HEK293 (cell line): Measurements from ENCODE around the gene RXFP1.

Experiments used
- CTCF ChIA-PET: fragments of 350-600 bp; formaldehyde crosslinking; extraction: SDS; loops from one replicate; lab custom pipeline; 2021; ENCODE audit warnings: antibody characterized with exemption; lab: Yijun Ruan, JAX
- POLR2A ChIA-PET: fragments of 300-600 bp; formaldehyde crosslinking; extraction: SDS; loops from one replicate; lab custom pipeline; 2020; ENCODE audit warnings: antibody characterized with exemption, inconsistent platforms; lab: Yijun Ruan, JAX
- H3K27ac ChIP-seq: fragments of 200-500 bp; sonication (Bioruptor generic); 2 replicates; pipeline ENCODE4 v1.5.1; 2014; ENCODE audit warnings: low read depth, low read length, control low read depth, inconsistent platforms; ENCODE audit errors: extremely low read depth
- H3K36me3 ChIP-seq, 2 experiments: fragments of 200-500 bp in 1 of 2; sonication (Bioruptor generic) in 1 of 2; 1 replicate in 1 of 2; 2 replicates in 1 of 2; pipeline ENCODE4 v1.5.1; 2014 to 2017; ENCODE audit warnings: inconsistent platforms in 2 of 2, low read length in 2 of 2; ENCODE audit not compliant: control insufficient read depth in 2 of 2, insufficient read depth in 1 of 2
- H3K4me1 ChIP-seq: fragments of 200-500 bp; sonication (Bioruptor generic); 2 replicates; pipeline ENCODE4 v1.5.1; 2014; ENCODE audit warnings: mild to moderate bottlenecking, low read length, inconsistent platforms; ENCODE audit not compliant: control insufficient read depth, insufficient read depth
- H3K4me3 ChIP-seq: 2 replicates; pipeline ENCODE4 v1.5.1; 2011; ENCODE audit warnings: low read depth, mild to moderate bottlenecking, control low read depth, low read length, moderate library complexity
- H3K9me3 ChIP-seq: fragments of 200-500 bp; sonication (Bioruptor generic); 2 replicates; pipeline ENCODE4 v1.5.1; 2014; ENCODE audit warnings: low read depth, low read length, inconsistent platforms; ENCODE audit not compliant: control insufficient read depth, insufficient read depth
- EGR2 ChIP-seq: fragments of 450-650 bp; formaldehyde crosslinking; IDR thresholded peaks from 2 replicates; pipeline ENCODE4 v1.5.1; 2016; ENCODE audit warnings: low read depth, missing biosample characterization, missing genetic modification characterization
- GFI1B ChIP-seq: fragments of 450-650 bp; formaldehyde crosslinking; IDR thresholded peaks from 2 replicates; pipeline ENCODE4 v1.5.1; 2016; ENCODE audit warnings: missing biosample characterization, missing genetic modification characterization
- IKZF3 ChIP-seq: fragments of 450-650 bp; IDR thresholded peaks from 2 replicates; pipeline ENCODE4 v1.5.0; 2018; ENCODE audit warnings: missing biosample characterization, mild to moderate bottlenecking, missing genetic modification characterization, moderate library complexity
- KLF8 ChIP-seq: fragments of 450-650 bp; formaldehyde crosslinking; IDR thresholded peaks from 2 replicates; pipeline ENCODE4 v1.5.1; 2016; ENCODE audit warnings: missing biosample characterization, missing genetic modification characterization
- TCF7L2 ChIP-seq: IDR thresholded peaks from 2 replicates; pipeline ENCODE4 v1.6.1; 2011; ENCODE audit warnings: low read depth, mild to moderate bottlenecking, inconsistent platforms, low read length, moderate library complexity, borderline replicate concordance
- ZBTB20 ChIP-seq: fragments of 450-650 bp; formaldehyde crosslinking; IDR thresholded peaks from 2 replicates; pipeline ENCODE4 v1.5.1; 2016; ENCODE audit warnings: missing biosample characterization, missing genetic modification characterization
- ZFP3 ChIP-seq: fragments of 450-650 bp; formaldehyde crosslinking; IDR thresholded peaks from 2 replicates; pipeline ENCODE4 v1.5.1; 2016; ENCODE audit warnings: low read depth, missing biosample characterization, missing genetic modification characterization
- ZFP37 ChIP-seq: fragments of 450-650 bp; formaldehyde crosslinking; IDR thresholded peaks from 2 replicates; pipeline ENCODE4 v1.5.1; 2016; ENCODE audit warnings: missing biosample characterization, missing genetic modification characterization
- ZNF121 ChIP-seq: fragments of 450-650 bp; formaldehyde crosslinking; IDR thresholded peaks from 2 replicates; pipeline ENCODE4 v1.5.1; 2016; ENCODE audit warnings: missing biosample characterization, missing genetic modification characterization
- ZNF23 ChIP-seq: fragments of 450-650 bp; formaldehyde crosslinking; IDR thresholded peaks from 2 replicates; pipeline ENCODE4 v1.5.1; 2016; ENCODE audit warnings: missing biosample characterization, missing genetic modification characterization, borderline replicate concordance
- ZNF274 ChIP-seq, 2 experiments: fragments of 200-500 bp in 1 of 2; fragments of 450-650 bp in 1 of 2; sonication (Bioruptor generic) in 1 of 2; formaldehyde crosslinking in 1 of 2; IDR thresholded peaks; 2 replicates each; pipeline versions ENCODE4 v1.5.1 to v1.6.1; 2014 to 2016; ENCODE audit warnings: borderline replicate concordance in 1 of 2, inconsistent platforms in 1 of 2, low read length in 1 of 2, missing biosample characterization in 1 of 2, missing genetic modification characterization in 1 of 2
- ZNF324 ChIP-seq: fragments of 450-650 bp; formaldehyde crosslinking; IDR thresholded peaks from 2 replicates; pipeline ENCODE4 v1.5.1; 2016; ENCODE audit warnings: missing biosample characterization, missing genetic modification characterization
- ZNF350 ChIP-seq: fragments of 450-650 bp; formaldehyde crosslinking; IDR thresholded peaks from 2 replicates; pipeline ENCODE4 v1.5.0; 2017; ENCODE audit warnings: missing biosample characterization, mild to moderate bottlenecking, missing genetic modification characterization
- ZNF404 ChIP-seq: fragments of 450-650 bp; formaldehyde crosslinking; IDR thresholded peaks from 2 replicates; pipeline ENCODE4 v1.5.1; 2017; ENCODE audit warnings: missing biosample characterization, missing genetic modification characterization
- ZNF426 ChIP-seq: fragments of 450-650 bp; formaldehyde crosslinking; IDR thresholded peaks from 2 replicates; pipeline ENCODE4 v1.5.1; 2017; ENCODE audit warnings: missing biosample characterization, missing genetic modification characterization, mild to moderate bottlenecking, inconsistent platforms, moderate library complexity
- ZNF560 ChIP-seq: fragments of 450-650 bp; formaldehyde crosslinking; IDR thresholded peaks from 2 replicates; pipeline ENCODE4 v1.5.1; 2017; ENCODE audit warnings: missing biosample characterization, missing genetic modification characterization, borderline replicate concordance
- ZNF596 ChIP-seq: fragments of 450-650 bp; IDR thresholded peaks from 2 replicates; pipeline ENCODE4 v1.5.0; 2018; ENCODE audit warnings: missing biosample characterization, mild to moderate bottlenecking, missing genetic modification characterization, moderate library complexity
- ZNF76 ChIP-seq: fragments of 450-650 bp; formaldehyde crosslinking; IDR thresholded peaks from 2 replicates; pipeline ENCODE4; 2016; ENCODE audit warnings: low read depth, missing biosample characterization, missing genetic modification characterization, borderline replicate concordance
- ZNF830 ChIP-seq: fragments of 450-650 bp; IDR thresholded peaks from 2 replicates; pipeline ENCODE4 v1.5.0; 2018; ENCODE audit warnings: missing biosample characterization, missing genetic modification characterization, low read depth, mild to moderate bottlenecking, moderate library complexity
- TF ChIP-seq, protein P1 (sequence below): fragments of 450-650 bp; IDR thresholded peaks from 2 replicates; pipeline ENCODE4 v1.5.1; 2018; ENCODE audit warnings: missing biosample characterization, missing genetic modification characterization
- TF ChIP-seq, protein P2 (sequence below): fragments of 450-650 bp; formaldehyde crosslinking; IDR thresholded peaks from 2 replicates; pipeline ENCODE4 v1.5.1; 2016; ENCODE audit warnings: missing biosample characterization, missing genetic modification characterization

Gene RXFP1

DNA sequence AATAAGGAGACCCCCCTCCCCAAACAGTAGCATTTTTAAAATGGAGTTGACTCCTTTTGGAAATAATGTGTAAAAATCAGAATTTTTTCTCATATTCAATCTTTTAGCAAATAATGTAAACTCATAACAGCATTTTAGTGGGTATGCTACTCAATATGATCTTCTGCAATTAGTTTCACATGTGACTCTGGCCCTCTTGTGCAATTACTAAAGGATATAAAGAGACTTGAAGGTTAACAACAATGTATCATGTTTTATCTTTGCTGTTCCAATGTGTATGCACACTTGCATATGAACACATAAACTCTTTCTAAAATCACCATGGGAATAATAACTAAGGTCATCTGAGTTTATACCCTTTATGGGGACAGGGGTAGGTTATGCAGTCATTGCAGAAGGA is 39.9 kb upstream of the RXFP1 start:
- CTCF ChIA-PET = no interaction called here
- no peak for TF ChIP-seq ZNF324
- TF ChIP-seq ZNF830 (tag by site-specific recombination) = no peak
- TF ChIP-seq ZNF23 (tag by site-specific recombination) = no peak
- no peak for TF ChIP-seq KLF8 (tag by site-specific recombination)
- no peak for TF ChIP-seq ZNF404 (tag by site-specific recombination)
- no peak for TF ChIP-seq ZFP3 (tag by site-specific recombination)
- TF ChIP-seq ZBTB20 (tag by site-specific recombination) = no peak
- TF ChIP-seq, protein P1, sequence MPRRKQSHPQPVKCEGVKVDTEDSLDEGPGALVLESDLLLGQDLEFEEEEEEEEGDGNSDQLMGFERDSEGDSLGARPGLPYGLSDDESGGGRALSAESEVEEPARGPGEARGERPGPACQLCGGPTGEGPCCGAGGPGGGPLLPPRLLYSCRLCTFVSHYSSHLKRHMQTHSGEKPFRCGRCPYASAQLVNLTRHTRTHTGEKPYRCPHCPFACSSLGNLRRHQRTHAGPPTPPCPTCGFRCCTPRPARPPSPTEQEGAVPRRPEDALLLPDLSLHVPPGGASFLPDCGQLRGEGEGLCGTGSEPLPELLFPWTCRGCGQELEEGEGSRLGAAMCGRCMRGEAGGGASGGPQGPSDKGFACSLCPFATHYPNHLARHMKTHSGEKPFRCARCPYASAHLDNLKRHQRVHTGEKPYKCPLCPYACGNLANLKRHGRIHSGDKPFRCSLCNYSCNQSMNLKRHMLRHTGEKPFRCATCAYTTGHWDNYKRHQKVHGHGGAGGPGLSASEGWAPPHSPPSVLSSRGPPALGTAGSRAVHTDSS (tag by site-specific recombination) = no peak
- TF ChIP-seq ZNF76 = no peak
- no peak for TF ChIP-seq EGR2 (tag by site-specific recombination)
- POLR2A ChIA-PET = no interaction called here
- H3K4me1 ChIP-seq = no peaks in the 10 kb centered on the region
- no peak overlapping the region for H3K27ac ChIP-seq
- H3K4me3 ChIP-seq = no peak overlapping the region
- no peaks in the 10 kb centered on the region for H3K36me3 ChIP-seq
- H3K9me3 ChIP-seq = no peaks in the 10 kb centered on the region

DNA sequence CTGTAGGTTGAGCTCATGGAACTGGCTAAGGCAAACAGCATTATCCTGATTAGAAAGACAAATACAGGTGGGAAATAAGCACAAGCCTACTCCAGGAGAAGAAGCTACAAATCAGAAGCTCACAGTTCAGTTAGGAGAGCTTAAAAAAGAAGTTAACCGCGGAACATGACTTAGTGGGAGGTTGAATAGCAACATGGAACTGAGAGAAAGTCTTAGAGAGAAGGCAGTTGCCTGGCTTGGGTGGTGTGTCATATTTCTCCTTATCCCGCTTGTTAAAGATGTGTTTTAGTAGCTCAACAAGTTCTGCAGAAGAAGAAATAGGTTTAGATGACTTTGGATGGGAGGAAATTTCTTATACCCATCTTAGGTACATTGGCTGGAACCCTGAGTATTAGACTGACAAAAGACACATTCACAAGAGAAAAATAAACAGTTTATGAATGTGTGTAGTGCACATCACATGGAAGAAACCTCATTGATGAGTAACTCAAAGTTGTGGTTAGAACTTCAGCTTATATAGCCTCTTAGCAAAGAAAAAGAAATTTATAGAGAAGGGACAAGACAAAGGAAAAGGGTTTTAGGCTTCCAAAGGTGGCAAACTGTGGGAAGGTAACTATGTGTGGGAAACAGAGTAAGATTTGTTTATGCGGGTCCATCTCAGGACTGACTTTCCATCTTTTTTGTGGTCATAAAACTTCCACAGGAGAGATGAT is 37.4 kb upstream of the RXFP1 start:
- Histone ChIP-seq H3K4me1 (no peaks in the 10 kb centered on the region), H3K36me3 (no peaks in the 10 kb centered on the region), H3K4me3 (no peak overlapping the region), H3K9me3 (no peaks in the 10 kb centered on the region), H3K27ac (no peak overlapping the region)
- POLR2A ChIA-PET = no interaction called here
- CTCF ChIA-PET = interaction anchor here (1.1 to 1.8 kb wide), 2 partner anchors 12 to 718 kb away, joined by 3 to 8 read pairs; no protein-coding TSS in a partner anchor
- TF ChIP-seq ZNF121 (tag by site-specific recombination) (no peak), ZNF426 (no peak), ZFP37 (no peak), ZNF596 (tag by site-specific recombination) (no peak), GFI1B (tag by site-specific recombination) (no peak), ZNF274 (IDR thresholded peaks at IDR 0.05; ENCODE audit: low read length) (no peak), ZNF274 (tag by site-specific recombination; IDR thresholded peaks at IDR 0.05; ENCODE audit: borderline replicate concordance) (no peak), TCF7L2 (no peak), ZNF350 (tag by site-specific recombination) (no peak), ZNF560 (no peak), IKZF3 (tag by site-specific recombination) (no peak)
- TF ChIP-seq, protein P2, sequence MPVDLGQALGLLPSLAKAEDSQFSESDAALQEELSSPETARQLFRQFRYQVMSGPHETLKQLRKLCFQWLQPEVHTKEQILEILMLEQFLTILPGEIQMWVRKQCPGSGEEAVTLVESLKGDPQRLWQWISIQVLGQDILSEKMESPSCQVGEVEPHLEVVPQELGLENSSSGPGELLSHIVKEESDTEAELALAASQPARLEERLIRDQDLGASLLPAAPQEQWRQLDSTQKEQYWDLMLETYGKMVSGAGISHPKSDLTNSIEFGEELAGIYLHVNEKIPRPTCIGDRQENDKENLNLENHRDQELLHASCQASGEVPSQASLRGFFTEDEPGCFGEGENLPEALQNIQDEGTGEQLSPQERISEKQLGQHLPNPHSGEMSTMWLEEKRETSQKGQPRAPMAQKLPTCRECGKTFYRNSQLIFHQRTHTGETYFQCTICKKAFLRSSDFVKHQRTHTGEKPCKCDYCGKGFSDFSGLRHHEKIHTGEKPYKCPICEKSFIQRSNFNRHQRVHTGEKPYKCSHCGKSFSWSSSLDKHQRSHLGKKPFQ (tag by site-specific recombination) = no peak
